Measurements from ENCODE around the gene TBC1D32. TPM values are rescaled to one million over a fixed set of nuclear protein-coding genes. Genes with fewer than 3 reads are reported as not detected.
"Not testable (repeated sequence)": the region's sequence is repeated elsewhere in the genome, so short reads cannot be mapped to it uniquely, and the experiment has no call there.

The TBC1D32 gene
- total RNA-seq, 6 experiments from 2014 or later: 0.65 to 2.3 (median 1.7) TPM

GRCh38 chr6:121339639-121340226 is 5.5 kb upstream of the TBC1D32 start:
- Histone ChIP-seq H3K4me1 (no peaks in the 10 kb centered on the region), H3K4me3 (no peak overlapping the region), H3K27me3 (no peaks in the 10 kb centered on the region), H3K36me3 (no peaks in the 10 kb centered on the region), H3K9me3 (no peaks in the 10 kb centered on the region), H3K27ac (no peak overlapping the region)
- WGBS (ENCODE audit: insufficient coverage, low coverage, low lambda C conversion rate, missing lambda C conversion rate): 80% methylated on average over 10 of the region's 12 CpGs
- intact Hi-C loops (cut with DNase I): no loop called here
- no peak for TF ChIP-seq CTCF (IDR thresholded peaks at IDR 0.05)
- DNase-seq: no peak
- no peak for ATAC-seq

- no peak for ATAC-seq
- DNase-seq: no peak
- TF ChIP-seq CTCF (IDR thresholded peaks at IDR 0.05): no peak
- no peak for TF ChIP-seq POLR2A (IDR thresholded peaks at IDR 0.05)
- Histone ChIP-seq H3K4me3 (no peak overlapping the region), H3K27ac (no peak overlapping the region), H3K36me3 (no peaks in the 10 kb centered on the region), H3K4me1 (no peaks in the 10 kb centered on the region), H3K27me3 (no peaks in the 10 kb centered on the region), H3K9me3 (no peaks in the 10 kb centered on the region)
- intact Hi-C loops (cut with DNase I): no loop called here
- 73% methylated on average over 2 of the region's 2 CpGs for WGBS (ENCODE audit: insufficient coverage, low coverage, low lambda C conversion rate, missing lambda C conversion rate)
These were observed 4.7 kb upstream of the TBC1D32 start for GRCh38 chr6:121338956-121339355.

- Histone ChIP-seq H3K4me1 (no peaks in the 10 kb centered on the region), H3K27ac (no peak overlapping the region), H3K4me3 (no peak overlapping the region), H3K9me3 (no peaks in the 10 kb centered on the region), H3K36me3 (no peaks in the 10 kb centered on the region), H3K27me3 (no peaks in the 10 kb centered on the region)
- WGBS (ENCODE audit: insufficient coverage, low coverage, low lambda C conversion rate, missing lambda C conversion rate): 71% methylated on average over 1 of the region's 1 CpG
- no peak for TF ChIP-seq CTCF (IDR thresholded peaks at IDR 0.05)
- TF ChIP-seq POLR2A (IDR thresholded peaks at IDR 0.05): no peak
- ATAC-seq: no peak
- no peak for DNase-seq
- intact Hi-C loops (cut with DNase I): no loop called here
These were observed 4.1 kb upstream of the TBC1D32 start for GRCh38 chr6:121338366-121338765.

- Histone ChIP-seq H3K4me1 (no peaks in the 10 kb centered on the region), H3K4me3 (peak overlapping the region; percentile 51 to 79 (median 68)), H3K27ac (peak overlapping the region; percentile 98 to 99 (median 99)), H3K27me3 (no peaks in the 10 kb centered on the region), H3K36me3 (no peaks in the 10 kb centered on the region), H3K9me3 (no peaks in the 10 kb centered on the region)
- no peak for TF ChIP-seq CTCF (IDR thresholded peaks at IDR 0.05)
- TF ChIP-seq POLR2A (IDR thresholded peaks at IDR 0.05): no peak
- ATAC-seq: peak in 1 of 4 donors; percentile 13
- intact Hi-C loops (cut with DNase I): no loop called here
- WGBS (ENCODE audit: insufficient coverage, low coverage, low lambda C conversion rate, missing lambda C conversion rate): 65% methylated on average over 13 of the region's 13 CpGs
- no peak for DNase-seq
These were observed 1.1 kb upstream of the TBC1D32 start for GRCh38 chr6:121335087-121336008.

GRCh38 chr6:121333694-121334093 is 586 bp downstream of the TBC1D32 start:
- H3K36me3 ChIP-seq; H3K27me3 ChIP-seq; H3K4me1 ChIP-seq; H3K27ac ChIP-seq; H3K9me3 ChIP-seq; intact Hi-C loops (cut with DNase I); ATAC-seq: not testable (repeated sequence)
- WGBS (ENCODE audit: insufficient coverage, low coverage, low lambda C conversion rate, missing lambda C conversion rate): 94% methylated on average over 17 of the region's 28 CpGs
- DNase-seq: peak in 1 of 3 donors; percentile 42
- peak overlapping the region in 1 of 3 donors; percentile 79 for H3K4me3 ChIP-seq
